H9 (cell line): Measurements from ENCODE around the gene BCAR1. TPM values are rescaled to one million over a fixed set of nuclear protein-coding genes. Genes with fewer than 3 reads are reported as not detected.

Experiments used
- DNase-seq: peaks from one replicate; pipeline ENCODE4 v3.0.0-alpha.2; 2017
- H2AFZ ChIP-seq: one replicate; pipeline ENCODE4 v1.6.1; 2013; ENCODE audit warnings: mild to moderate bottlenecking, low read length, control low read depth, moderate library complexity
- H2AK5ac ChIP-seq: 2 replicates; pipeline ENCODE4 v1.6.1; 2013; ENCODE audit warnings: low read length, control low read depth, mixed read lengths; ENCODE audit not compliant: insufficient read length
- H2BK120ac ChIP-seq: one replicate; pipeline ENCODE4 v1.6.1; 2013; ENCODE audit warnings: low read depth, mild to moderate bottlenecking, low read length, control low read depth, inconsistent platforms; ENCODE audit not compliant: poor library complexity, severe bottlenecking
- H2BK12ac ChIP-seq: 2 replicates; pipeline ENCODE4 v1.6.1; 2013; ENCODE audit warnings: low read length, control low read depth, mixed read lengths, low read depth; ENCODE audit not compliant: insufficient read length
- H2BK15ac ChIP-seq: 2 replicates; pipeline ENCODE4 v1.6.1; 2013; ENCODE audit warnings: low read depth, low read length, control low read depth
- H2BK20ac ChIP-seq: one replicate; pipeline ENCODE4 v1.6.1; 2013; ENCODE audit warnings: low read depth, mild to moderate bottlenecking, low read length, control low read depth, inconsistent platforms; ENCODE audit not compliant: poor library complexity, severe bottlenecking
- H2BK5ac ChIP-seq: 2 replicates; pipeline ENCODE4 v1.6.1; 2013; ENCODE audit warnings: low read length, control low read depth, mixed read lengths; ENCODE audit not compliant: insufficient read length
- H3K14ac ChIP-seq: 2 replicates; pipeline ENCODE4 v1.6.1; 2013; ENCODE audit warnings: low read length, control low read depth; ENCODE audit not compliant: insufficient read depth
- H3K18ac ChIP-seq: 2 replicates; pipeline ENCODE4 v1.6.1; 2013; ENCODE audit warnings: low read depth, mild to moderate bottlenecking, mixed read lengths, low read length, control low read depth; ENCODE audit not compliant: insufficient read length
- H3K23ac ChIP-seq: 2 replicates; pipeline ENCODE4 v1.6.1; 2013; ENCODE audit warnings: low read length, control low read depth, mixed read lengths, low read depth; ENCODE audit not compliant: insufficient read length
- H3K23me2 ChIP-seq: 2 replicates; pipeline ENCODE4 v1.6.1; 2013; ENCODE audit warnings: low read depth, mild to moderate bottlenecking, mixed read lengths, low read length, control low read depth; ENCODE audit not compliant: insufficient read length, poor library complexity, severe bottlenecking
- H3K27ac ChIP-seq: 2 replicates; pipeline ENCODE4 v1.5.1; 2013; ENCODE audit warnings: low read length, control low read depth, mixed read lengths, low read depth; ENCODE audit not compliant: insufficient read length
- H3K27me3 ChIP-seq: 2 replicates; pipeline ENCODE4 v1.6.1; 2013; ENCODE audit warnings: low read length, control low read depth, inconsistent platforms; ENCODE audit not compliant: insufficient read depth
- H3K4ac ChIP-seq: 2 replicates; pipeline ENCODE4 v1.6.1; 2013; ENCODE audit warnings: low read depth, mild to moderate bottlenecking, control low read depth, inconsistent platforms, low read length, moderate library complexity
- H3K4me1 ChIP-seq: 2 replicates; pipeline ENCODE4 v1.6.1; 2013; ENCODE audit warnings: low read length, control low read depth, inconsistent platforms; ENCODE audit not compliant: insufficient read depth
- H3K4me2 ChIP-seq: 2 replicates; pipeline ENCODE4 v1.6.1; 2013; ENCODE audit warnings: low read length, control low read depth, mixed read lengths; ENCODE audit not compliant: insufficient read length, insufficient read depth
- H3K56ac ChIP-seq: 2 replicates; pipeline ENCODE4 v1.6.1; 2013; ENCODE audit warnings: low read depth, mild to moderate bottlenecking, mixed read lengths, low read length, control low read depth; ENCODE audit not compliant: insufficient read length
- H3K79me1 ChIP-seq: 2 replicates; pipeline ENCODE4 v1.6.1; 2013; ENCODE audit warnings: low read depth, mild to moderate bottlenecking, moderate library complexity, low read length, control low read depth, inconsistent platforms; ENCODE audit not compliant: insufficient read depth, poor library complexity, severe bottlenecking
- H3K79me2 ChIP-seq: 2 replicates; pipeline ENCODE4 v1.6.1; 2013; ENCODE audit warnings: low read length, control low read depth, inconsistent platforms; ENCODE audit not compliant: insufficient read depth
- H3K9ac ChIP-seq: 2 replicates; pipeline ENCODE4 v1.6.1; 2013; ENCODE audit warnings: low read length, control low read depth, mixed read lengths; ENCODE audit not compliant: insufficient read length; ENCODE audit errors: extremely low read depth
- H3K9me3 ChIP-seq: one replicate; pipeline ENCODE4 v1.6.1; 2013; ENCODE audit warnings: low read depth, low read length, inconsistent platforms; ENCODE audit not compliant: control insufficient read depth
- H3T11ph ChIP-seq: one replicate; pipeline ENCODE4 v1.6.1; 2013; ENCODE audit warnings: mild to moderate bottlenecking, low read length, control low read depth, inconsistent platforms
- H4K20me1 ChIP-seq: one replicate; pipeline ENCODE4 v1.6.1; 2013; ENCODE audit not compliant: control insufficient read depth, insufficient read length, insufficient read depth
- H4K5ac ChIP-seq: 2 replicates; pipeline ENCODE4 v1.6.1; 2013; ENCODE audit warnings: low read depth, mild to moderate bottlenecking, mixed read lengths, low read length, control low read depth; ENCODE audit not compliant: insufficient read length
- H4K8ac ChIP-seq: replicated peaks from 2 replicates; pipeline ENCODE4 v1.6.1; 2013; ENCODE audit warnings: low read length, control low read depth, mixed read lengths, low read depth; ENCODE audit not compliant: insufficient read length
- H4K91ac ChIP-seq: 2 replicates; pipeline ENCODE4 v1.6.1; 2013; ENCODE audit warnings: low read depth, mild to moderate bottlenecking, moderate library complexity, mixed read lengths, low read length, control low read depth; ENCODE audit not compliant: insufficient read length
- H3K27ac Mint-ChIP-seq, 3 experiments: 2 replicates in 2 of 3; 3 replicates in 1 of 3; pipeline ENCODE4 v1.8.0; 2020 to 2021; ENCODE audit warnings: mixed read lengths in 3 of 3, mild to moderate bottlenecking in 1 of 3, moderate library complexity in 1 of 3
- H3K27me3 Mint-ChIP-seq: 2 replicates; pipeline ENCODE4 v1.8.0; 2021; ENCODE audit warnings: low read depth, mild to moderate bottlenecking, moderate library complexity, mixed read lengths
- H3K36me3 Mint-ChIP-seq, 3 experiments: 2 replicates in 2 of 3; 3 replicates in 1 of 3; pipeline ENCODE4 v1.8.0; 2020 to 2021; ENCODE audit warnings: low read depth in 3 of 3, mixed read lengths in 3 of 3; ENCODE audit not compliant: insufficient read depth in 1 of 3
- H3K4me1 Mint-ChIP-seq, 2 experiments: 2 replicates each; pipeline ENCODE4 v1.8.0; 2020; ENCODE audit warnings: mixed read lengths in 2 of 2
- H3K4me3 Mint-ChIP-seq, 2 experiments: 2 replicates in 1 of 2; 3 replicates in 1 of 2; pipeline ENCODE4 v1.8.0; 2020 to 2021; ENCODE audit warnings: mild to moderate bottlenecking in 2 of 2, mixed read lengths in 2 of 2, moderate library complexity in 1 of 2
- H3K9me3 Mint-ChIP-seq, 2 experiments: 2 replicates in 1 of 2; 3 replicates in 1 of 2; pipeline ENCODE4 v1.8.0; 2020; ENCODE audit warnings: mild to moderate bottlenecking in 2 of 2, mixed read lengths in 2 of 2, moderate library complexity in 1 of 2
- CTCF ChIP-seq: fragments of 200-600 bp; sonication (generic); conservative IDR thresholded peaks from 3 replicates; pipeline ENCODE4 v1.8.0; 2021; ENCODE audit warnings: antibody characterized with exemption, mild to moderate bottlenecking
- WGBS: extraction: QIAGEN DNeasy Blood & Tissue Kit; methylation state at CpG from one replicate; pipeline ENCODE4 v1.1.7; 2013; ENCODE audit warnings: missing lambda C conversion rate, low lambda C conversion rate, mixed read lengths; ENCODE audit not compliant: insufficient read length; ENCODE audit errors: extremely low coverage; 5-methylcytosine and 5-hydroxymethylcytosine counted together
- total RNA-seq: library from RNA; stranded (reverse); gene quantifications from 2 replicates; pipeline ENCODE4 v1.2.1, GENCODE V29; 2021

BCAR1 gene
- total RNA-seq, 1 experiment from 2014 or later = 97.1 TPM

- H2BK120ac ChIP-seq = no peak overlapping the region
- TF ChIP-seq CTCF = no peak
- H3K4me1 ChIP-seq = peaks cover 26% of the 10 kb centered on the region; the same call in 1 of the 2 replicates
- H4K91ac ChIP-seq = peak overlapping the region; percentile 31
- H3K4me3 Mint-ChIP-seq = peak overlapping the region in 1 of 2 experiments; percentile 53; a peak in 1 of 5 replicates
- peaks cover 25% of the 10 kb centered on the region; the same call in 1 of the 2 replicates for H3K79me2 ChIP-seq
- H2AFZ ChIP-seq = no peak overlapping the region
- H4K5ac ChIP-seq = peak overlapping the region; percentile 63
- H3K9me3 Mint-ChIP-seq = no peaks in the 10 kb centered on the region
- H3T11ph ChIP-seq = no peak overlapping the region
- no peak overlapping the region for H3K23ac ChIP-seq
- no peaks in the 10 kb centered on the region for H3K9me3 ChIP-seq
- H3K27ac Mint-ChIP-seq = peak overlapping the region; percentile 88 to 99 (median 94)
- H2BK20ac ChIP-seq = no peak overlapping the region
- peak overlapping the region; percentile 22 for H3K4ac ChIP-seq
- DNase-seq = peak; percentile 78
- no peak overlapping the region for H2AK5ac ChIP-seq
- no peak overlapping the region for H2BK15ac ChIP-seq
- no peaks in the 10 kb centered on the region for H4K20me1 ChIP-seq
- H3K4me1 Mint-ChIP-seq = peaks cover 62 to 72% of the 10 kb centered on the region in 2 experiments
- H3K4me2 ChIP-seq = peak overlapping the region; percentile 71
- peaks cover 0 to 5% (median 0%) of the 10 kb centered on the region in 3 experiments; a peak in 2 of 7 replicates for H3K36me3 Mint-ChIP-seq
- no peaks in the 10 kb centered on the region for H3K27me3 ChIP-seq
- peak overlapping the region; percentile 12 for H3K9ac ChIP-seq
- peak overlapping the region; percentile 44 for H3K14ac ChIP-seq
- H2BK5ac ChIP-seq = peak overlapping the region; percentile 70
- H4K8ac ChIP-seq = no peak overlapping the region
- H3K27ac ChIP-seq = peak overlapping the region; percentile 82
- no CpG with 5 or more reads among the region's 5 CpGs for WGBS
- no peak overlapping the region for H2BK12ac ChIP-seq
- H3K23me2 ChIP-seq = peaks cover 15% of the 10 kb centered on the region
- H3K56ac ChIP-seq = no peak overlapping the region
- no peaks in the 10 kb centered on the region for H3K27me3 Mint-ChIP-seq
- H3K79me1 ChIP-seq = peaks cover 8% of the 10 kb centered on the region
- H3K18ac ChIP-seq = peak overlapping the region; percentile 28
Observed at GRCh38 chr16:75254359-75254837, 3.0 kb upstream of the BCAR1 start.
